OCI-LY3 (cell line): ENCODE results near the gene MAP6.

Experiments used
- H2AFZ ChIP-seq: fragments of 200-600, 300-600 bp; shearing (Covaris generic); 2 replicates; pipeline ENCODE4 v1.6.0; 2014; ENCODE audit warnings: antibody characterized with exemption, low read depth, low read length
- H3K27ac ChIP-seq: fragments of 200-600, 300-600 bp; sonication (generic); 2 replicates; pipeline ENCODE4 v1.5.1; 2014; ENCODE audit warnings: mild to moderate bottlenecking, low read length, moderate library complexity, mixed read lengths
- H3K27me3 ChIP-seq: fragments of 200-600, 300-600 bp; sonication (generic); 2 replicates; pipeline ENCODE4 v1.6.1; 2014; ENCODE audit warnings: low read depth, low read length, mixed read lengths
- H3K36me3 ChIP-seq: fragments of 200-600, 300-600 bp; sonication (generic); replicated peaks from 2 replicates; pipeline ENCODE3; 2014; ENCODE audit warnings: low read depth, low read length, mixed read lengths
- H3K4me1 ChIP-seq: fragments of 300-600, 200-600 bp; sonication (generic); 2 replicates; pipeline ENCODE4 v1.6.1; 2014; ENCODE audit warnings: low read length, mixed read lengths
- H3K4me2 ChIP-seq: fragments of 200-600, 300-600 bp; sonication (generic); 2 replicates; pipeline ENCODE4 v1.6.1; 2014; ENCODE audit warnings: low read length, mixed read lengths
- H3K4me3 ChIP-seq: fragments of 300-600, 200-600 bp; sonication (generic); 2 replicates; pipeline ENCODE4 v1.5.1; 2014; ENCODE audit warnings: antibody characterized with exemption, mild to moderate bottlenecking, low read length, moderate library complexity
- H3K79me2 ChIP-seq: fragments of 300-600, 200-600 bp; shearing (Covaris generic); 2 replicates; pipeline ENCODE4 v1.6.1; 2014; ENCODE audit warnings: mild to moderate bottlenecking, low read length, mixed read lengths
- H3K9ac ChIP-seq: fragments of 300-600, 200-600 bp; shearing (Covaris generic); 2 replicates; pipeline ENCODE4 v1.6.0; 2014; ENCODE audit warnings: mild to moderate bottlenecking, low read length, moderate library complexity
- H3K9me3 ChIP-seq: fragments of 200-600, 300-600 bp; shearing (Covaris generic); 2 replicates; pipeline ENCODE4 v1.6.1; 2014; ENCODE audit warnings: low read length, mixed read lengths; ENCODE audit not compliant: insufficient read depth
- H4K20me1 ChIP-seq: fragments of 200-600, 300-600 bp; sonication (generic); 2 replicates; pipeline ENCODE4 v1.6.1; 2016; ENCODE audit warnings: low read length, mixed read lengths; ENCODE audit not compliant: insufficient read depth
- EZH2phosphoT487 ChIP-seq: fragments of 200-600 bp; shearing (Covaris generic); IDR thresholded peaks from 2 replicates; pipeline ENCODE4 v1.6.1; 2018; ENCODE audit warnings: antibody characterized with exemption, mixed run types, low read depth
- TF ChIP-seq, protein P1 (sequence below): fragments of 200-600, 300-600 bp; sonication (generic); IDR thresholded peaks from 2 replicates; pipeline ENCODE4 v1.5.1; 2014; ENCODE audit warnings: antibody characterized with exemption, low read length, low read depth

MAP6 gene

DNA sequence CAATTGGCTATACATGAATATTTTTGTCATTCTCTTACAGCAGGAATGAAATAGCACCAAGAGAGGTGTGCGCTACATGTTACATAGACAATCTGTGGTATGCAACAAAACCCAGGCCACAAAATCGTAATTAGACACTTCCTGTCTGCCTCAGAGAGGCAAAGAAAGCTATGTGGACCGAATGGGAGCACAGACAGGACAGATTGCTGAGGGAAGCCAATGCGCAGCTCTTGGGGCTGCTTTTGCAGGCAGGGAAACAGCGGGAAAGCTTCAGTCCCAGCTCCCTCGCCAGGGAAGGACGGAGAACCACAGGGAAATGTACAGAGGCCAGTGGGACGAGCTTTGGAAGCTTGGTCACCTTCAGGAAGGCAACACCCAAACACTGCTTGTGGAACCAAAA, 65.9 kb downstream of the MAP6 start:
- no peaks in the 10 kb centered on the region for H3K9me3 ChIP-seq

GRCh38 chr11:75601494-75601893, 67.3 kb downstream of the MAP6 start:
- no peak overlapping the region for H3K4me3 ChIP-seq
- no peaks in the 10 kb centered on the region for H3K4me1 ChIP-seq
- no peak overlapping the region for H3K9ac ChIP-seq
- no peak for TF ChIP-seq EZH2phosphoT487
- TF ChIP-seq, protein P1, sequence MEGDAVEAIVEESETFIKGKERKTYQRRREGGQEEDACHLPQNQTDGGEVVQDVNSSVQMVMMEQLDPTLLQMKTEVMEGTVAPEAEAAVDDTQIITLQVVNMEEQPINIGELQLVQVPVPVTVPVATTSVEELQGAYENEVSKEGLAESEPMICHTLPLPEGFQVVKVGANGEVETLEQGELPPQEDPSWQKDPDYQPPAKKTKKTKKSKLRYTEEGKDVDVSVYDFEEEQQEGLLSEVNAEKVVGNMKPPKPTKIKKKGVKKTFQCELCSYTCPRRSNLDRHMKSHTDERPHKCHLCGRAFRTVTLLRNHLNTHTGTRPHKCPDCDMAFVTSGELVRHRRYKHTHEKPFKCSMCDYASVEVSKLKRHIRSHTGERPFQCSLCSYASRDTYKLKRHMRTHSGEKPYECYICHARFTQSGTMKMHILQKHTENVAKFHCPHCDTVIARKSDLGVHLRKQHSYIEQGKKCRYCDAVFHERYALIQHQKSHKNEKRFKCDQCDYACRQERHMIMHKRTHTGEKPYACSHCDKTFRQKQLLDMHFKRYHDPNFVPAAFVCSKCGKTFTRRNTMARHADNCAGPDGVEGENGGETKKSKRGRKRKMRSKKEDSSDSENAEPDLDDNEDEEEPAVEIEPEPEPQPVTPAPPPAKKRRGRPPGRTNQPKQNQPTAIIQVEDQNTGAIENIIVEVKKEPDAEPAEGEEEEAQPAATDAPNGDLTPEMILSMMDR: no peak
- no peaks in the 10 kb centered on the region for H3K9me3 ChIP-seq
- no peak overlapping the region for H3K27ac ChIP-seq
- H4K20me1 ChIP-seq: no peaks in the 10 kb centered on the region
- no peaks in the 10 kb centered on the region for H3K79me2 ChIP-seq
- H3K4me2 ChIP-seq: no peak overlapping the region
- no peaks in the 10 kb centered on the region for H3K36me3 ChIP-seq
- H2AFZ ChIP-seq: no peak overlapping the region
- peaks cover 3% of the 10 kb centered on the region; the same call in 1 of the 2 replicates for H3K27me3 ChIP-seq

More for the DNA sequence above, 65.9 kb downstream of the MAP6 start:
- no peaks in the 10 kb centered on the region for H3K36me3 ChIP-seq
- H3K4me1 ChIP-seq: no peaks in the 10 kb centered on the region
- H3K4me3 ChIP-seq: no peak overlapping the region
- no peak overlapping the region for H2AFZ ChIP-seq
- TF ChIP-seq EZH2phosphoT487: no peak
- TF ChIP-seq, protein P1: no peak
- no peak overlapping the region for H3K9ac ChIP-seq
- no peaks in the 10 kb centered on the region for H4K20me1 ChIP-seq
- H3K79me2 ChIP-seq: no peaks in the 10 kb centered on the region
- H3K27me3 ChIP-seq: peaks cover 13% of the 10 kb centered on the region; the same call in 1 of the 2 replicates
- H3K27ac ChIP-seq: no peak overlapping the region
- H3K4me2 ChIP-seq: no peak overlapping the region

DNA sequence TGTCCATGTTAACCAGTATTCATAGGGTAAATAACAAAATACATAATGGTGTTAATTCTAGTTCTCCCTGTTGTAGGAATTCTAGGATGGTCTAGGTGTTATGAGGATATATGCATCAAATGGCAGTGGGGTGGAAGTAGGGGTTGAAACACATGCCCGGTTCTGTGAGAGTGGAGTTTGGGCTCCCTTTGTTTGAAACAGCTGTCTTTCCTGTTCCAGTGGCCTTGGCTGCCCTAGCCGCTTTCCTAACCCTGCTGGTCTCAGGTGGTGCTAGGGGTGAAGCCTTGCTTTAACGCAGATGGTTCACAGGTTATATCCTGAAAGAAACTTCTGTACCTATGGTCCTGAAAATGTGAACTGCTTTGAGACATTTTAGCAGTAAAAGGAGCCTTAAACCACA, 68.5 kb downstream of the MAP6 start:
- TF ChIP-seq, protein P1: no peak
- TF ChIP-seq EZH2phosphoT487: no peak
- Histone ChIP-seq H3K9me3 (no peaks in the 10 kb centered on the region), H3K36me3 (no peaks in the 10 kb centered on the region), H3K27me3 (peaks cover 3% of the 10 kb centered on the region; the same call in 1 of the 2 replicates), H2AFZ (no peak overlapping the region), H3K79me2 (no peaks in the 10 kb centered on the region), H3K27ac (no peak overlapping the region), H3K4me3 (no peak overlapping the region), H3K4me2 (no peak overlapping the region), H3K4me1 (peaks cover 8% of the 10 kb centered on the region), H4K20me1 (no peaks in the 10 kb centered on the region), H3K9ac (no peak overlapping the region)

GRCh38 chr11:75598900-75599299, 69.9 kb downstream of the MAP6 start:
- Histone ChIP-seq H3K27ac (no peak overlapping the region), H3K79me2 (no peaks in the 10 kb centered on the region), H2AFZ (no peak overlapping the region), H3K4me1 (peaks cover 14% of the 10 kb centered on the region), H3K4me2 (no peak overlapping the region), H4K20me1 (no peaks in the 10 kb centered on the region), H3K36me3 (no peaks in the 10 kb centered on the region), H3K27me3 (no peaks in the 10 kb centered on the region), H3K4me3 (no peak overlapping the region), H3K9me3 (no peaks in the 10 kb centered on the region), H3K9ac (no peak overlapping the region)
- TF ChIP-seq, protein P1: no peak
- no peak for TF ChIP-seq EZH2phosphoT487
